A549 (cell line): ENCODE measurements around the gene GLDC. TPM values are rescaled to one million over a fixed set of nuclear protein-coding genes. Genes with fewer than 3 reads are reported as not detected.

ENCODE experiments used
- ATAC-seq, 2 experiments: fragments of 200-7000 bp in 1 of 2; fragments of >200 bp in 1 of 2; cut with Nextera tagmentation in 1 of 2; cut with Tn5 transposase in 1 of 2; 3 replicates each; pipeline versions ENCODE4 v1.8.0 to v1.9.1; 2018 to 2020; ENCODE audit warnings: mild to moderate bottlenecking in 1 of 2, moderate library complexity in 1 of 2
- CTCF ChIA-PET: fragments of 300-600 bp; sonication (Branson Sonifier 250); formaldehyde crosslinking; extraction: SDS; loops from one replicate; lab custom pipeline; 2021; ENCODE audit warnings: antibody characterized with exemption, inconsistent platforms; lab: Yijun Ruan, JAX
- POLR2A ChIA-PET: fragments of 350-600 bp; formaldehyde crosslinking; extraction: SDS; loops from one replicate; lab custom pipeline; 2021; ENCODE audit warnings: antibody characterized with exemption, inconsistent platforms; lab: Yijun Ruan, JAX
- DNase-seq, 2 experiments: peaks; one replicate each; pipeline versions ENCODE4 v3.0.0 to v3.0.0-alpha.2; 2011 to 2016; ENCODE audit warnings: low read depth in 1 of 2, low spot score in 1 of 2
- FAIRE-seq: peaks from 2 replicates; lab custom pipeline; 2011; peaks lifted over from hg19 to GRCh38; lab: Jason Lieb, UNC
- H3K27ac ChIP-seq, 2 experiments: fragments of >200 bp; sonication (Bioruptor Twin); formaldehyde crosslinking; 3 replicates each; pipeline ENCODE4 v1.5.1; 2016 to 2017
- H3K4me1 ChIP-seq: fragments of >200 bp; sonication (Bioruptor Twin); formaldehyde crosslinking; 3 replicates; pipeline ENCODE4 v1.6.1; 2016
- H3K4me2 ChIP-seq: fragments of >200 bp; sonication (Bioruptor Twin); formaldehyde crosslinking; 3 replicates; pipeline ENCODE4 v1.6.1; 2016
- H3K4me3 ChIP-seq: fragments of >200 bp; sonication (Bioruptor Twin); formaldehyde crosslinking; 3 replicates; pipeline ENCODE4 v1.5.1; 2016
- H3K9me3 ChIP-seq: fragments of >200 bp; sonication (Bioruptor Twin); formaldehyde crosslinking; 3 replicates; pipeline ENCODE4 v1.6.1; 2016
- BHLHE40 ChIP-seq: IDR thresholded peaks from 2 replicates; pipeline ENCODE4 v1.6.1; 2012; ENCODE audit warnings: low read depth, low read length, inconsistent platforms
- CHD2 ChIP-seq: fragments of 150-350 bp; IDR thresholded peaks from 2 replicates; pipeline ENCODE4 v1.6.1; 2014; ENCODE audit warnings: low read length; ENCODE audit not compliant: partially characterized antibody
- CHD4 ChIP-seq: fragments of 200-600 bp; sonication (generic); IDR thresholded peaks from 2 replicates; pipeline ENCODE4 v1.6.1; 2016; ENCODE audit warnings: antibody characterized with exemption, mild to moderate bottlenecking, borderline replicate concordance
- EHF ChIP-seq: fragments of 250-450 bp; sonication (Bioruptor Pico); IDR thresholded peaks from 2 replicates; pipeline ENCODE4 v1.5.0; 2020; ENCODE audit warnings: mild to moderate bottlenecking
- EP300 ChIP-seq, 2 experiments: fragments of >200 bp; sonication (Bioruptor Twin); formaldehyde crosslinking; IDR thresholded peaks; 2 replicates in 1 of 2; 3 replicates in 1 of 2; pipeline ENCODE4 v1.6.1; 2016 to 2017
- HEYL ChIP-seq: fragments of 250-450 bp; sonication (Bioruptor Pico); IDR thresholded peaks from 2 replicates; pipeline ENCODE4 v1.8.0; 2021; ENCODE audit warnings: mild to moderate bottlenecking, moderate library complexity
- HOXB5 ChIP-seq: fragments of 250-450 bp; sonication (Bioruptor Pico); IDR thresholded peaks from 2 replicates; pipeline ENCODE4 v1.5.0; 2020; ENCODE audit warnings: mild to moderate bottlenecking, moderate library complexity
- MAFK ChIP-seq: fragments of 450-650 bp; IDR thresholded peaks from 2 replicates; pipeline ENCODE4 v1.6.1; 2014; ENCODE audit not compliant: partially characterized antibody
- POLR2AphosphoS2 ChIP-seq: conservative IDR thresholded peaks from 2 replicates; pipeline ENCODE4 v1.6.1; 2012; ENCODE audit warnings: low read length, improper control_type of control experiment, inconsistent platforms
- RNF2 ChIP-seq: fragments of 200-600 bp; sonication (generic); IDR thresholded peaks from 2 replicates; pipeline ENCODE4 v1.6.1; 2016; ENCODE audit warnings: low read depth, mild to moderate bottlenecking, antibody characterized with exemption, moderate library complexity, borderline replicate concordance
- ZFP36 ChIP-seq: fragments of 450-650 bp; IDR thresholded peaks from 2 replicates; pipeline ENCODE4 v1.6.1; 2014; ENCODE audit warnings: borderline replicate concordance; ENCODE audit not compliant: partially characterized antibody
- ZSCAN20 ChIP-seq: fragments of 250-450 bp; sonication (Bioruptor Pico); IDR thresholded peaks from 2 replicates; pipeline ENCODE4 v1.8.0; 2022; ENCODE audit warnings: mild to moderate bottlenecking, moderate library complexity
- WGBS: methylation state at CpG from one replicate; pipeline ENCODE4 v1.1.6; 2017; ENCODE audit errors: missing lambda C conversion rate; 5-methylcytosine and 5-hydroxymethylcytosine counted together
- polyA plus RNA-seq, 4 experiments: library from polyadenylated mRNA; depleted of rRNA in 3 of 4; stranded (reverse); fragments of >200 nt; fragmentation: RNase III in 1 of 4; extraction: RNeasy Plus Mini Kit Qiagen cat#74134 plus additional on column Dnase treatment in 1 of 4; gene quantifications; 2 replicates in 3 of 4; 3 replicates in 1 of 4; pipeline ENCODE4 v1.2.3, GENCODE V29; 2011 to 2017
- TF ChIP-seq, protein P1 (sequence below): IDR thresholded peaks from 2 replicates; pipeline ENCODE4 v1.6.1; 2012
- TF ChIP-seq, protein P2 (sequence below): fragments of 200-600 bp; sonication (generic); IDR thresholded peaks from 2 replicates; pipeline ENCODE4 v1.6.1; 2016; ENCODE audit warnings: antibody characterized with exemption, mild to moderate bottlenecking, moderate library complexity
- TF ChIP-seq, protein P3 (sequence below): fragments of 150-350 bp; IDR thresholded peaks from 2 replicates; pipeline ENCODE4 v1.6.1; 2014; ENCODE audit warnings: low read depth, mild to moderate bottlenecking, low read length

The GLDC gene
- polyA plus RNA-seq, 2 of the 4 experiments (the other 2 are of a cell fraction), result 16.7 to 18.8 TPM

DNA sequence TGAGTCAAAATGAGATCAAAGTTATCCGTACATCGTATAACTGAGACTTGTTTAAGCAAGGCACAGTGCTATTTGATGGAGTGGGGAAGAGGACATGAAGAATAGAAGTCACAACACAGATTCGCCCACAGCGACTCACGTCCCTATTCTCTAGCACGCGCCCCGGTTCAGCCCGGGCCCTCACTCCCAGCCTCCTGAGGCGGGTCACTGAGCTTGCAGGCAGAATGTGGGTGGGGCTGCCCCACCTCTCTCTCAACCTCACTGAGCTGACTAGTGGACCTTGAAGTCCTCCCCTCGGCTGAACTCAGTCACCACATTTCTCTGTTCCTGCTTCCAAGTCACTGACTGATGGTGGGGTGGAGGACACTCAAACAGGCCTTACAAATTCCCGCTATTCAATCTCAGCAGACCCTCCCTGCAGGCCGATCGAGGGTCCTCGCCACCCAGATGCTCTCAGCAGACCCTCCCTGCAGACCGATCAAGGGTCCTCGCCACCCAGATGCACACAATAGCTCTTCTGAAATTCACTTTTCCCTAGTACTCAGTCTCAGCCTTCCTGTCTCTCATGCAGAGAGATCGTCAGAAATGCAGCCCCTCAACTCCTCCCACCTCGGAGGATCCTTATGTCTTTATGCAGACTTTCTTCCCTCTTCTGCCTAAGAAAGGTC, 12.9 kb downstream of the GLDC start:
- no peak for ATAC-seq
- FAIRE-seq, result peak; percentile 7

DNA sequence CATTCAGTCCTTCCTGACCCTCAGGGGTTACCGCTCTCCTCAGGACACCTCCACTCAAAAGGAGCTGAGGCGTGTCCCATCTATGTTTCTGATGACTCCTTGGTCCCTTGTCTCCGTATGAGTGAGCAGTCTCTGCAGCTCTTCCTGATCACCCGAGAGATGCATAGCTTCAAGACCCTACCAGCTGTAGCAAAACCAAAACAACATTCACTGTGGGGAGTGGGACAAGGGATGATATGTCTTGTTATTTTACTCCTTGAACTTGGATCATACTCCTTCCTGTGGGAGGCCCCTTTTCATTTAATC, 14.4 kb downstream of the GLDC start:
- FAIRE-seq (no peak), ATAC-seq (no peak), DNase-seq (no peak)
- Histone ChIP-seq H3K4me2 (no peak overlapping the region), H3K27ac (no peak overlapping the region), H3K9me3 (no peaks in the 10 kb centered on the region), H3K4me3 (no peak overlapping the region), H3K4me1 (peaks cover 14% of the 10 kb centered on the region; the same call in 2 of the 3 replicates)
- whole genome bisulfite sequencing, result 94% methylated on average over 4 of the region's 4 CpGs
- ChIA-PET CTCF (interaction anchor here (1.3 to 1.4 kb wide), 2 partner anchors 10 to 29 kb away, joined by 3 read pairs; no protein-coding TSS in a partner anchor), POLR2A (no interaction called here)
- no peak for TF ChIP-seq ZFP36
- no peak for TF ChIP-seq RNF2
- no peak for TF ChIP-seq HEYL (CRISPR knock-in tag)
- TF ChIP-seq ZSCAN20, result no peak
- TF ChIP-seq, protein P1, sequence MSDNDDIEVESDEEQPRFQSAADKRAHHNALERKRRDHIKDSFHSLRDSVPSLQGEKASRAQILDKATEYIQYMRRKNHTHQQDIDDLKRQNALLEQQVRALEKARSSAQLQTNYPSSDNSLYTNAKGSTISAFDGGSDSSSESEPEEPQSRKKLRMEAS, result no peak
- no peak for TF ChIP-seq CHD2
- no peak for TF ChIP-seq CHD4
- TF ChIP-seq BHLHE40, result no peak

More for the DNA sequence above, 12.9 kb downstream of the GLDC start:
- no peaks in the 10 kb centered on the region for H3K9me3 ChIP-seq
- no peak overlapping the region for H3K4me2 ChIP-seq
- 85% methylated on average over 19 of the region's 19 CpGs for WGBS
- TF ChIP-seq HOXB5 (CRISPR knock-in tag), result no peak
- TF ChIP-seq MAFK, result no peak
- no peak overlapping the region for H3K4me3 ChIP-seq
- ChIA-PET CTCF (no interaction called here), POLR2A (no interaction called here)
- no peak overlapping the region for H3K27ac ChIP-seq
- DNase-seq, result no peak
- peaks cover 14% of the 10 kb centered on the region; the same call in 2 of the 3 replicates for H3K4me1 ChIP-seq

DNA sequence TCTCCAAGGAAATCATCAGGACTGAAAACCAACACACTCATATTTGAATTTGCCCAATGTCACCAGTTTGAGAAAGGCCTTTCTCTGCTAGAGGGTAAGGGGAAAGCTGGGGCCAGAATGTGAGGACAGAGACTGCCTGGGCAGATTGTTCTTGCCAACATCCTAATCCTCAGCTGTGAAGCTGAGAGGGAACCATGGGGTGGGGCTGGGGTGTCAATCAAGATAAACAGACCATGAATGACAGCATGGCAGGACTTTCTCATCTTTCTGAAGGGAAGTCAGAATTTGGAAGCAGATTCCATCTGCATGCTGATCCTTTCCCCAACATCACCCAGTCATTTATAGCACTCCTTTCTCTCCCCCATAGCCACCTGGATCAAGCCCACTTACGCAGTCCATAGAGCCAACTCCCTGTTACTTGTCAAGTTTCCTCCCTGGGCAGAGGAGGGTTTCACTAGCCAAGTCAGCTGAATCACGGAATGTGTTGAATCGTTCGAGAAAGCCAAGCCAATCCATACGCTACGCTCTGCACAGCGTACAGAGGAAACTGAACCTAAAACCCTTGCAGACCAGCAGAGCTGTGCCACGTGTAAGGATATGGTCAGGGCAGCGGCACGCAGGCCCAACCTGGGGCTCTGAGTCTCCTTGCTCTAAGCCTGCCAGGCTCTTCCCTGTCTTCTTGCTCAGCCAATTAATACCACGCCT, 14.9 kb downstream of the GLDC start:
- WGBS, result 93% methylated on average over 11 of the region's 11 CpGs
- Histone ChIP-seq H3K27ac (no peak overlapping the region), H3K4me1 (peaks cover 14% of the 10 kb centered on the region; the same call in 2 of the 3 replicates), H3K4me2 (no peak overlapping the region), H3K4me3 (no peak overlapping the region), H3K9me3 (no peaks in the 10 kb centered on the region)
- CTCF ChIA-PET, result interaction anchor here (1.3 to 1.4 kb wide), 2 partner anchors 10 to 30 kb away, joined by 3 read pairs; no protein-coding TSS in a partner anchor
- no peak for FAIRE-seq
- POLR2A ChIA-PET, result no interaction called here
- TF ChIP-seq POLR2AphosphoS2, result no peak
- no peak for TF ChIP-seq MAFK
- no peak for TF ChIP-seq EP300 (IDR thresholded peaks at IDR 0.05)
- TF ChIP-seq, protein P2, sequence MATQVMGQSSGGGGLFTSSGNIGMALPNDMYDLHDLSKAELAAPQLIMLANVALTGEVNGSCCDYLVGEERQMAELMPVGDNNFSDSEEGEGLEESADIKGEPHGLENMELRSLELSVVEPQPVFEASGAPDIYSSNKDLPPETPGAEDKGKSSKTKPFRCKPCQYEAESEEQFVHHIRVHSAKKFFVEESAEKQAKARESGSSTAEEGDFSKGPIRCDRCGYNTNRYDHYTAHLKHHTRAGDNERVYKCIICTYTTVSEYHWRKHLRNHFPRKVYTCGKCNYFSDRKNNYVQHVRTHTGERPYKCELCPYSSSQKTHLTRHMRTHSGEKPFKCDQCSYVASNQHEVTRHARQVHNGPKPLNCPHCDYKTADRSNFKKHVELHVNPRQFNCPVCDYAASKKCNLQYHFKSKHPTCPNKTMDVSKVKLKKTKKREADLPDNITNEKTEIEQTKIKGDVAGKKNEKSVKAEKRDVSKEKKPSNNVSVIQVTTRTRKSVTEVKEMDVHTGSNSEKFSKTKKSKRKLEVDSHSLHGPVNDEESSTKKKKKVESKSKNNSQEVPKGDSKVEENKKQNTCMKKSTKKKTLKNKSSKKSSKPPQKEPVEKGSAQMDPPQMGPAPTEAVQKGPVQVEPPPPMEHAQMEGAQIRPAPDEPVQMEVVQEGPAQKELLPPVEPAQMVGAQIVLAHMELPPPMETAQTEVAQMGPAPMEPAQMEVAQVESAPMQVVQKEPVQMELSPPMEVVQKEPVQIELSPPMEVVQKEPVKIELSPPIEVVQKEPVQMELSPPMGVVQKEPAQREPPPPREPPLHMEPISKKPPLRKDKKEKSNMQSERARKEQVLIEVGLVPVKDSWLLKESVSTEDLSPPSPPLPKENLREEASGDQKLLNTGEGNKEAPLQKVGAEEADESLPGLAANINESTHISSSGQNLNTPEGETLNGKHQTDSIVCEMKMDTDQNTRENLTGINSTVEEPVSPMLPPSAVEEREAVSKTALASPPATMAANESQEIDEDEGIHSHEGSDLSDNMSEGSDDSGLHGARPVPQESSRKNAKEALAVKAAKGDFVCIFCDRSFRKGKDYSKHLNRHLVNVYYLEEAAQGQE, result no peak
- TF ChIP-seq EHF, result no peak
- TF ChIP-seq ZSCAN20, result no peak
- TF ChIP-seq, protein P3, sequence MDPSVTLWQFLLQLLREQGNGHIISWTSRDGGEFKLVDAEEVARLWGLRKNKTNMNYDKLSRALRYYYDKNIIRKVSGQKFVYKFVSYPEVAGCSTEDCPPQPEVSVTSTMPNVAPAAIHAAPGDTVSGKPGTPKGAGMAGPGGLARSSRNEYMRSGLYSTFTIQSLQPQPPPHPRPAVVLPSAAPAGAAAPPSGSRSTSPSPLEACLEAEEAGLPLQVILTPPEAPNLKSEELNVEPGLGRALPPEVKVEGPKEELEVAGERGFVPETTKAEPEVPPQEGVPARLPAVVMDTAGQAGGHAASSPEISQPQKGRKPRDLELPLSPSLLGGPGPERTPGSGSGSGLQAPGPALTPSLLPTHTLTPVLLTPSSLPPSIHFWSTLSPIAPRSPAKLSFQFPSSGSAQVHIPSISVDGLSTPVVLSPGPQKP, result no peak
- ATAC-seq, result peak in 1 of 2 experiments; percentile 36; a peak in 1 of 6 replicates
- DNase-seq, result no peak
